Activated CD8-positive, alpha-beta T cell treated with anti-CD3 and anti-CD28 coated beads for 36 hours (primary cell): Measurements from ENCODE around the gene VAV1. TPM values are rescaled to one million over a fixed set of nuclear protein-coding genes. Genes with fewer than 3 reads are reported as not detected.
A peak's percentile ranks its signal among the peaks of the same experiment; 100 is the strongest.

Source experiments
- ATAC-seq: fragments of 200-7000 bp; cut with Tn5 transposase; one replicate; pipeline ENCODE4 v1.10.0; 2021; ENCODE audit warnings: mild to moderate bottlenecking, moderate library complexity
- CTCF ChIA-PET: fragments of 350-600 bp; sonication (Branson Sonifier 250); formaldehyde crosslinking; loops from one replicate; lab custom pipeline; 2021; ENCODE audit warnings: antibody characterized with exemption; lab: Charles Lee
- POLR2A ChIA-PET: fragments of 350-600 bp; sonication (Branson Sonifier 250); formaldehyde crosslinking; loops from one replicate; lab custom pipeline; 2021; ENCODE audit warnings: antibody characterized with exemption; lab: Charles Lee
- DNase-seq: peaks from one replicate; pipeline ENCODE4 v3.0.0-alpha.2; 2020
- H3K27ac Mint-ChIP-seq: one replicate; pipeline ENCODE4 v1.8.0; 2021; ENCODE audit warnings: mild to moderate bottlenecking, mixed read lengths
- H3K27me3 Mint-ChIP-seq: one replicate; pipeline ENCODE4 v1.8.0; 2021; ENCODE audit warnings: mixed read lengths
- H3K36me3 Mint-ChIP-seq: one replicate; pipeline ENCODE4 v1.8.0; 2021; ENCODE audit warnings: low read depth, mixed read lengths
- H3K4me1 Mint-ChIP-seq: one replicate; pipeline ENCODE4 v1.8.0; 2021; ENCODE audit warnings: low read depth, mixed read lengths
- H3K4me3 Mint-ChIP-seq: one replicate; pipeline ENCODE4 v1.8.0; 2021; ENCODE audit warnings: mild to moderate bottlenecking, moderate library complexity, mixed read lengths
- H3K9me3 Mint-ChIP-seq: one replicate; pipeline ENCODE4 v1.8.0; 2021; ENCODE audit warnings: mixed read lengths
- intact Hi-C: fragments of 100-400 bp; cut with micrococcal nuclease; formaldehyde crosslinking; loops from one replicate; pipeline ENCODE4 v1.10.0; 2022
- total RNA-seq, 2 experiments: library from RNA; stranded (reverse); gene quantifications; one replicate each; pipeline ENCODE4 v1.2.3, GENCODE V29; 2021
- TF ChIP-seq, protein P1 (sequence below): fragments of 200-600 bp; IDR thresholded peaks from one replicate; pipeline ENCODE4 v1.8.0; 2022; ENCODE audit warnings: antibody characterized with exemption, mild to moderate bottlenecking

VAV1 gene
- total RNA-seq, 2 experiments from 2014 or later: 61.7 to 65.4 TPM

DNA sequence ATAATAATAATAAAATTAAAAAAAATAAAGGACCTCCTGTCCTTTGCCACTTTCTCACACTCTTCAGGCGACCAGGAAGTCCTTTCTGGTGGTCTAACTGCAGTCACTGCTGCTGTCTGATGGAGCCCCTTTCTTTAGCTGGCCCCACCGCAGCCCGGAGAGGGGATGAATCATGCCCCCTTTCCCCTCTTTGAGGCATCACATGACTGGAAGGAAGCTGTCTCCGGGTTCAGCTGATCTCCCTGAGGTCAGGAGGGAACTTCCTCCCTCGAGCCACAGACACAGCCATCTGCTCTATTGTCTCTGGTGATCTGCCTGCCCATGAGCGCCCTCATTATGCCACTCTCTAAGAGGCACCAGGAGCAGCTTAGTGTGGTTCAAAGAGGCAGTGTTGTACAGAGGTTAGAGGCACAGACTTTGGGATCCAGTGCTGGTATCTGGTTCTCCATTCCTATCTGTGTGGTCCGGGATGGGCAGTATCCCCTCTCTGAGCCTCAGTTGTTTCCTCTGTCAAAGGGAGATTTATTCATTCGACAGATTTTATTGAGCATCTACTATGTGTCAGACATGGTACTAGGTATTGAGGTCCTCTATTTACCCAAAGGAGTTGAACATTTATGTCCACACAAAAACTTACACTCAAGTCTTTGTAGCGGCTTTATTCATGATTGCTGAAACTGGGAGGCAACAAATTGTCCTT is 30.0 kb downstream of the VAV1 start:
- Mint-ChIP-seq H3K9me3 (no peaks in the 10 kb centered on the region), H3K4me3 (peak overlapping the region; percentile 95), H3K36me3 (peaks cover 35% of the 10 kb centered on the region), H3K4me1 (peaks cover 56% of the 10 kb centered on the region), H3K27ac (peak overlapping the region; percentile 93), H3K27me3 (no peaks in the 10 kb centered on the region)
- ChIA-PET CTCF (interaction anchor here (1.2 to 2.6 kb wide), 6 partner anchors 20 to 250 kb away, joined by 3 to 9 read pairs (median 4); partner anchors contain the start of gene VAV1), POLR2A (interaction anchor here (0.6 to 5.4 kb wide), 10 partner anchors 11 to 114 kb away, joined by 3 to 45 read pairs (median 4); partner anchors contain the start of genes SH2D3A and VAV1)
- intact Hi-C loops: loop anchor here (5.0 kb wide), 1 partner anchor 35 kb away; the partner anchor contains the start of gene SH2D3A
- TF ChIP-seq, protein P1, sequence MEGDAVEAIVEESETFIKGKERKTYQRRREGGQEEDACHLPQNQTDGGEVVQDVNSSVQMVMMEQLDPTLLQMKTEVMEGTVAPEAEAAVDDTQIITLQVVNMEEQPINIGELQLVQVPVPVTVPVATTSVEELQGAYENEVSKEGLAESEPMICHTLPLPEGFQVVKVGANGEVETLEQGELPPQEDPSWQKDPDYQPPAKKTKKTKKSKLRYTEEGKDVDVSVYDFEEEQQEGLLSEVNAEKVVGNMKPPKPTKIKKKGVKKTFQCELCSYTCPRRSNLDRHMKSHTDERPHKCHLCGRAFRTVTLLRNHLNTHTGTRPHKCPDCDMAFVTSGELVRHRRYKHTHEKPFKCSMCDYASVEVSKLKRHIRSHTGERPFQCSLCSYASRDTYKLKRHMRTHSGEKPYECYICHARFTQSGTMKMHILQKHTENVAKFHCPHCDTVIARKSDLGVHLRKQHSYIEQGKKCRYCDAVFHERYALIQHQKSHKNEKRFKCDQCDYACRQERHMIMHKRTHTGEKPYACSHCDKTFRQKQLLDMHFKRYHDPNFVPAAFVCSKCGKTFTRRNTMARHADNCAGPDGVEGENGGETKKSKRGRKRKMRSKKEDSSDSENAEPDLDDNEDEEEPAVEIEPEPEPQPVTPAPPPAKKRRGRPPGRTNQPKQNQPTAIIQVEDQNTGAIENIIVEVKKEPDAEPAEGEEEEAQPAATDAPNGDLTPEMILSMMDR: no peak
- DNase-seq (peak; percentile 91), ATAC-seq (peak; percentile 69)

DNA sequence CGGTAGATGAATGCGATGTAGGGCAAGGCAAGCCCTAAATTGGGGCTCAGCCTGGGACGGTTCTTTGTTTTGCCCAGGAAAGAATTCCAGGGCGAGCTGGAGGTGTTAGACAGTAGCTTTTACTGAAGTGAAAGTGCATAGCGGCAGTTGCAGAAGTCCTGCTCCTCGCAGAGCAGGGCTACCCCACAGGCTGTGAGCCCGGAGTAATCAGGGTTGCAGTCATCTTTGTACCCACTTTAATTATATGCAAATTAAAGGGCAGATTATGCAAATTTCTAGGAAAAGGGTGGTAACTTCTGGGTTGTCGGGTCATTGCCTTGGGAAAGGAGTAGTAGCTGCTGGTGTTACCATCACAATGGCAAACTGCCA is 30.5 kb downstream of the VAV1 start:
- no peak for ATAC-seq
- peaks cover 35% of the 10 kb centered on the region for H3K36me3 Mint-ChIP-seq
- intact Hi-C loops: loop anchor here (5.0 kb wide), 1 partner anchor 36 kb away; the partner anchor contains the start of gene SH2D3A

GRCh38 chr19:6806488-6806887 is 34.0 kb downstream of the VAV1 start:
- DNase-seq (peak; percentile 30), ATAC-seq (no peak)
- CTCF ChIA-PET: interaction anchor here (1.1 to 1.4 kb wide), 2 partner anchors 32 to 33 kb away, joined by 3 read pairs; no protein-coding TSS in a partner anchor
- peaks cover 51% of the 10 kb centered on the region for H3K4me1 Mint-ChIP-seq
- POLR2A ChIA-PET: interaction anchor here (0.7 kb wide), 1 partner anchor 1879 kb away, joined by 4 read pairs; no protein-coding TSS in a partner anchor
- H3K27me3 Mint-ChIP-seq: no peaks in the 10 kb centered on the region
- intact Hi-C loops: no loop called here
- H3K36me3 Mint-ChIP-seq: peaks cover 40% of the 10 kb centered on the region
- H3K4me3 Mint-ChIP-seq: no peak overlapping the region
- TF ChIP-seq, protein P1: no peak
- no peak overlapping the region for H3K27ac Mint-ChIP-seq
- peaks cover 5% of the 10 kb centered on the region for H3K9me3 Mint-ChIP-seq

More for the DNA sequence above, 30.5 kb downstream of the VAV1 start:
- TF ChIP-seq, protein P1: no peak
- DNase-seq: peak; percentile 11
- no peaks in the 10 kb centered on the region for H3K27me3 Mint-ChIP-seq
- H3K4me3 Mint-ChIP-seq: peak overlapping the region; percentile 95
- CTCF ChIA-PET: interaction anchor here (1.2 to 2.6 kb wide), 8 partner anchors 8 to 251 kb away, joined by 3 to 9 read pairs (median 4); partner anchors contain the start of gene VAV1
- no peaks in the 10 kb centered on the region for H3K9me3 Mint-ChIP-seq
- peaks cover 52% of the 10 kb centered on the region for H3K4me1 Mint-ChIP-seq
- POLR2A ChIA-PET: interaction anchor here (0.6 to 5.4 kb wide), 10 partner anchors 12 to 115 kb away, joined by 3 to 45 read pairs (median 3); partner anchors contain the start of genes SH2D3A and VAV1
- H3K27ac Mint-ChIP-seq: peak overlapping the region; percentile 93

GRCh38 chr19:6807291-6807690 is 34.8 kb downstream of the VAV1 start:
- no peak for ATAC-seq
- Mint-ChIP-seq H3K4me1 (peaks cover 55% of the 10 kb centered on the region), H3K4me3 (no peak overlapping the region), H3K27me3 (no peaks in the 10 kb centered on the region), H3K36me3 (peaks cover 46% of the 10 kb centered on the region), H3K27ac (no peak overlapping the region), H3K9me3 (peaks cover 8% of the 10 kb centered on the region)
- CTCF ChIA-PET: interaction anchor here (1.5 kb wide), 1 partner anchor 26 kb away, joined by 3 read pairs; no protein-coding TSS in a partner anchor
- DNase-seq: no peak
- POLR2A ChIA-PET: no interaction called here
- TF ChIP-seq, protein P1: no peak
- intact Hi-C loops: no loop called here
